NCI-H1694 (cell line): ENCODE results near the gene HASPIN.
"Not testable (repeated sequence)": the region's sequence is repeated elsewhere in the genome, so short reads cannot be mapped to it uniquely, and the experiment has no call there.

Source experiments
- DNase-seq: peaks from one replicate; lab custom pipeline; 2025; lab: John Stamatoyannopoulos, UW

Gene HASPIN

GRCh38 chr17:3695723-3696411 is 27.8 kb upstream of the HASPIN start, which contains the start of gene P2RX5:
TSS of gene P2RX5 (minus strand) at chr17:3696155. CDS start at chr17:3696005, 150 bp downstream.
- no peak for DNase-seq

DNA sequence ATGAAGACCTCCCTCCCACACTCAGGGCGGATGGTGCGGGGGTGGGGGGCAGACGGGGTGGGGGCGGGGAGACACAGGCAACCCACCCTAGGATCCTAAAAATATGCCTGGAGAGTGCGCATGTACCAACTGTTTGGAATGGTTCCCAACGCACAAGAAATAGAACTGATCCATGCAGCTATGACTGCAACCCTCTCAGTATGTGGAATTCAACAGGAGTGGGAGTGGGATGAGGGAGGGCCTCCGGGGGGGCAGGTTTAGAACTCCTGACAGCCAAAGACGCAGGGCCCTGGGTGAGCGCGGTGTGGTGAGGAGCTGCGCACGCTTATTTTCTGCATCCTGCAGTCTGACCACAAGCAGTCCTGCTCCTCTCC is 26.6 kb upstream of the HASPIN start:
- no peak for DNase-seq

DNA sequence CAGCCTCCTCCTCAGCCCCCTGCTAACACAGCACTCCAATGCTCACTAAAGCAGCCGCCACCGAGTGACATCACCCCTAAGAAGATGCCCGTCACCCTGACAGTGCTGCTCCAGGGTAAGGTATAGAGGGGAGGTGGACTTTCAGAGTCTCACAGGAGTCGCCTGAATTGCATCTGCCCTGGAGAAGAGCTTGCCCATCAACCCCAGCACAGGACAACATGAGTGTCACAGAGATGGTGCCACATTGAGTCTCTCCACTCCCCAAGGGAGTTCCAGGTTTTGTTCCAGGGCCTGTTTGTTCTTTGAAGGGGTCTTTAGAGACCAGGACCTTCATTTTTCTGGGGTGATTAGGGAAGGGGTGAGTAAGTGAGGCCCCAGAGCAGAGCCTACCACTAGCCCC is 25.6 kb upstream of the HASPIN start:
- DNase-seq = no peak

GRCh38 chr17:3699951-3700350 is 23.8 kb upstream of the HASPIN start:
- DNase-seq = no peak

- DNase-seq = not testable (repeated sequence)
These were observed 21.6 kb upstream of the HASPIN start for GRCh38 chr17:3702041-3702539.

GRCh38 chr17:3704931-3705717 is 18.6 kb upstream of the HASPIN start:
- DNase-seq = no peak

DNA sequence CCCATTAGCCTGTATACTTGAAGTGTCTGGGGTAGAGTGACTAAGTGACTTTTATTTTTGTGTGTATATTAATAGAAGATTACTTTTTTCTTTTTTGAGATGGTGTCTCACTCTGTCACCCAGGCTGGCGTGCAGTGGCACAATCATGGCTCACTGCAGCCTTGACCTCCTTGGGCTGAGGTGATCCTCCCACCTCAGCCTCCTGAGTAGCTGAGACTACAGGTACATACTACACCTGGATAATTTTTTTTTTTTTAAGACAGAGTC is 18.1 kb upstream of the HASPIN start:
- DNase-seq = not testable (repeated sequence)

DNA sequence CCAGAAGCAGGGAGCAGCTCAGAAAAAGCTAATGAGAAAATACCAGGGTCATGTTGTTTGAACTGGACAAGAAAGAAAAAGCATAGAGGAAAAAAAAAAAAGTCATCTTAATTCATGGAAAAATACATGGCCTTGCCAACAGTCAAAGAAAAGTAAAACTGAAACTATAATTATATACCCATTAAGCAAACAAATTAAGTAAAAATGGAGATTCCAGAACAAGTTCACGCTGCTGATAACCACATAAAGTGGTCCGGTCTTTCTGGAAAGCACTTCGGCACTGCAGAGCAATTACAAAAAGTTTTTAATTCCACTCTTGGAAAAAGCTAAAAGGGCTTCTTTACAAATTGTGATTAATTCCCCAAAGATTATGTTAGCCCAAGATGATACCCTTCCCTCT is 15.3 kb upstream of the HASPIN start:
- DNase-seq = no peak

DNA sequence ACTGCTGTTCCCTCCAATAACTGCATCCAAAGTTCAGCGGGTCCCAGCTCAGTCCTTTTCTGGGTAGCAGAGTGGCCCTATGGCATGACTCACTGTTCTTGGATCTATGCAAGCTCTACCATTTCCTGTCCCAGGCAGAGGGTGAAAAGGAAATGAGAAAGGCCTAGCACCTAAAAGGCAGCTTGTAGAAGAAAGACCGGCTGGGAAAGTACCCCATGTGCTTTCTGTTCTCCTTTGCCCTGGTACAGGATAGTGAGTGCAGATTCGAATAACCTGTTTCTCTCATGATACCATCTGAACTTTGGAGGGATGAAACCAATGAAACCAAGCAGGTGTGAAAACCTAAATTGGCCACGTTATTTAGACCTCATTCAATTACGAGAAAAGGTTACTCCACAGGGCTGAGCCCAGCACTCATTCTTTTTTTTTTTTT is 12.7 kb upstream of the HASPIN start:
- DNase-seq = no peak

- no peak for DNase-seq
These were observed 10.8 kb upstream of the HASPIN start for GRCh38 chr17:3712811-3713463.

DNA sequence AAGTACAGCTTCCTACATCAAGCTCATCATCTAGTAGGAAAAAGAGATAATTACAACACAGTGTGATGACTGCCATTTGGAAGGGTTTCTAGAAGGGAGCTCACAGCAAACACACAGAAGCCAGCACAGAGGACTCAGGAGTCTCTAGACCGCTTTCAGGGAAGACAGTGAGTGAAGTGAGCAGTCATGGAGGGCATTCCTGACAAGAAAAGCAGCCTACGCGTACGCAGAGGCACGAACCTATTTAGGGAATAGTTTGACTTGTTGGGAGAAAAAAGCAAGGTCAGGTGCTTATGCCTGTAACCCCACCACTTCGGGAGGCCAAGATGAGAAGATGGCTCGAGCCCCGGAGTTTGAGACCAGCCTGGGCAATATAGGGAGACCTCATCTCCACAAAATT is 8.4 kb upstream of the HASPIN start:
- DNase-seq = no peak

GRCh38 chr17:3718201-3718600 is 5.5 kb upstream of the HASPIN start:
- DNase-seq = no peak

DNA sequence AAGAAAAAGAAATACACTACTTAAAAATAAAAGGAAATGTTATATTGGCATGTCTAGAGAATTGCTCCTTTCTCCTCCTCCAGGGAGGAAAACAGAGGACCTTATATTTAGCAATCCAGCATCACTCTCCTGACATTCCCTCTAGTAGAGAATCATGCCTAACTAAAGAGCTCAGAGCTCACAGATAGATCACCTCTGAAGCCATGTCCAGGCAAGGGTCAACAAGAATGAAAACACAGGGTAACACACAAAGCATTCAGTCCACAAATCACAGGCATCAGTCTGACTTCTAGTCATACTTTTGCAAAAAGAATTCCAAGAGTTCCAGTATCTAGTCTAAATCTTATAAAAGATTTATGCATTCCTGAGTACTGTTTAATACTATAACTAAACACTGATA is 4.4 kb upstream of the HASPIN start:
- DNase-seq = no peak

- DNase-seq = no peak
These were observed 987 bp upstream of the HASPIN start for GRCh38 chr17:3722716-3723115.

- DNase-seq = no peak
These were observed 531 bp upstream of the HASPIN start for GRCh38 chr17:3723188-3723555.

DNA sequence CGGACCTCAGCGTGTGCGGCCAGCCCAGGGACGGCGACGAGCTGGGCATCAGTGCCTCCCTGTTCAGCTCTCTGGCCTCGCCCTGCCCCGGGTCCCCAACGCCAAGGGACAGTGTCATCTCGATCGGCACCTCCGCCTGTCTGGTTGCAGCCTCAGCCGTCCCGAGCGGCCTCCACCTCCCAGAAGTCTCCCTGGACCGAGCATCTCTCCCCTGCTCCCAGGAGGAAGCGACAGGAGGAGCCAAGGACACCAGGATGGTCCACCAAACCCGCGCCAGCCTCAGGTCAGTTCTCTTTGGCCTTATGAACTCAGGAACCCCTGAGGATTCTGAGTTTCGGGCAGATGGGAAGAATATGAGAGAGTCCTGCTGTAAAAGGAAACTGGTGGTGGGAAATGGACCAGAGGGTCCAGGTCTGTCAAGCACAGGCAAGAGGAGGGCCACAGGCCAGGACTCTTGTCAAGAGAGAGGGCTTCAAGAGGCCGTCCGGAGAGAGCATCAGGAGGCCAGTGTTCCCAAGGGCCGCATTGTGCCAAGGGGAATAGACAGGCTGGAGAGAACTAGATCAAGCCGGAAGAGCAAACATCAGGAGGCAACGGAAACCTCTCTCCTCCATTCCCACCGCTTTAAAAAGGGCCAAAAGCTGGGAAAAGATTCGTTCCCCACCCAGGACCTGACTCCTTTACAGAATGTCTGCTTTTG is 825 bp downstream of the HASPIN start:
- DNase-seq = no peak

DNA sequence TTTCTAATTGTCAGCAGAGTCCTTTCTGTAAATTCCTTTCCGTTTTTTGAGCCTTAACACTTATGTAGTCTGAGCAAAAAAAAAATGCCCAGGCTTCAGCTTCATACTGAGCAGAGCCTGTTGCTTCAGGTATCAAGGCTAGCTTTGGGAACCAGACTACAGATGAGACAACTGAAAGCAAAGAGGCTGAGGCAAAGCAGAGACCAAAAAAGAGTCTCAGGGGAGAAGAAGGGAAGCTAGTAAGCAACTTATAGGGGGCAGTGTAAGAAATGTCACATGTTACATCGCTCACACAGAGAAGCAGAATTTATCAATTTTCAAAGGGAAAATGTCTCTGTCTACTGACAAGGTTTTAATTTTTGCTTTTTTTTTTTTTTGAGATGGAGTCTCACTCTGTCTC is 3.3 kb downstream of the HASPIN start:
- no peak for DNase-seq

DNA sequence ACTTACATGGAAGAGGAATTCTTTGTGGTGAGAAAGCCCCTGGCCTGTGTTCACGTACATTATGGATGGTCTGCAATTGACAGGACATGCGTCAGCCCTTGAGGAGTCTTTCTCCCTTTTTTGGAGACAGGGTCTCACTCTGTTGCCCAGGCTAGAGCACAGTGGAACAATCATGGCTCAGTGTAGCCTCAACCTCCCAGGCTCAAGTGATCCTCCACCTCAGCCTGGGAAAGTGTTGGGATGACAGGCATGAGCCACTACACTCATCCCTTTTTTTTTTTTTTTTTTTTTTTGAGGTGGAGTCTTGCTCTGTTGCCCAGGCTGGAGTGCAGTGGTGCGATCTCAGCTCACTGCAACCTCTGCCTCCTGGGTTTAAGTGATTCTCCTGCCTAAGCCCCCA is 4.4 kb downstream of the HASPIN start:
- not testable (repeated sequence) for DNase-seq

- no peak for DNase-seq
These were observed 6.2 kb downstream of the HASPIN start for GRCh38 chr17:3729881-3730280.

DNA sequence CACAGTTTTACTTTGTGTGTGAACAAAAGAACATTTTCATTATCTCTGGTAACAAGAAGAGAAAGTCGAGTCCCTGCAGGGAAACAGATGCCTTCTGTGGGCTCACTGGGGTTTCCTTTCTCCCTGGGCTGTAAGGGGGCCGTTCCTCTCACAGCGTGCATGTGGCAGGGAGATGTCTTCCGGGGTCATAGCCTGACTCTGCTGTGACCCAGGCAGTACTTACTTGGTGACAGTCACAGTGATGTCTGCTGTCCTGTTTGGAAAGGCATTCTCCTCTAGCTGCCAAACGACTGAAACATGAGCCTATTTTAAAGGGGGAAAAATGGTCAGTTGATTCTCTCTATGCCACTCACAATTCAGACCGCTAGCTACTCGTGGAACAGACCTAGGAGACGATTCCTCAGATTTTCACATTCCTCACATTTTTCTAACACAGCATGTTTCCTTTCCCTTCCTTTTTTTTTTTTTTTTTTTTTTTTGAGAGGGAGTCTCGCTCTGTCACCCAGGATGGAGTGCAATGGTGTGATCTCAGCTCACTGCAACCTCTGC is 7.3 kb downstream of the HASPIN start:
- DNase-seq = no peak

GRCh38 chr17:3732210-3732621 is 8.5 kb downstream of the HASPIN start:
- DNase-seq = no peak

- DNase-seq = not testable (repeated sequence)
These were observed 11.2 kb downstream of the HASPIN start for GRCh38 chr17:3734911-3735276.
